ENCODE results near the gene RAD50. TPM values are rescaled to one million over a fixed set of nuclear protein-coding genes. Genes with fewer than 3 reads are reported as not detected.
"Not testable (repeated sequence)": the region's sequence is repeated elsewhere in the genome, so short reads cannot be mapped to it uniquely, and the experiment has no call there.

The RAD50 gene
- total RNA-seq, 1 donor from 2014 or later = 12.6 TPM

GRCh38 chr5:132677682-132678400 is 121.1 kb downstream of the RAD50 start:
- DNase-seq = no peak

- DNase-seq = no peak
Observed at GRCh38 chr5:132678735-132679134, 122.0 kb downstream of the RAD50 start.

GRCh38 chr5:132679166-132679565 is 122.4 kb downstream of the RAD50 start:
- DNase-seq = no peak

- DNase-seq = peak; percentile 19
Observed at GRCh38 chr5:132679717-132680380, 123.1 kb downstream of the RAD50 start.

GRCh38 chr5:132680780-132681475 is 124.2 kb downstream of the RAD50 start:
- DNase-seq = no peak

- DNase-seq = no peak
Observed at GRCh38 chr5:132681476-132681831, 124.7 kb downstream of the RAD50 start.

GRCh38 chr5:132681983-132682382 is 125.2 kb downstream of the RAD50 start:
- no peak for DNase-seq

- DNase-seq = no peak
Observed at GRCh38 chr5:132684491-132684890, 127.7 kb downstream of the RAD50 start.

- no peak for DNase-seq
Observed at GRCh38 chr5:132684922-132685720, 128.3 kb downstream of the RAD50 start.

- DNase-seq = no peak
Observed at GRCh38 chr5:132686193-132686592, 129.4 kb downstream of the RAD50 start.

GRCh38 chr5:132687995-132688394 is 131.2 kb downstream of the RAD50 start:
- DNase-seq = no peak

GRCh38 chr5:132688536-132689339 is 132.0 kb downstream of the RAD50 start:
- no peak for DNase-seq

- no peak for DNase-seq
Observed at GRCh38 chr5:132689513-132689912, 132.7 kb downstream of the RAD50 start.

GRCh38 chr5:132690156-132690555 is 133.4 kb downstream of the RAD50 start:
- DNase-seq = no peak

- DNase-seq = not testable (repeated sequence)
Observed at GRCh38 chr5:132691755-132692631, 135.2 kb downstream of the RAD50 start.

- no peak for DNase-seq
Observed at GRCh38 chr5:132692632-132692967, 135.8 kb downstream of the RAD50 start.

Other genes starting within 250 kb of the RAD50 start
- gene SLC22A5, start 187.3 kb upstream of the RAD50 start, total RNA-seq = 3.8 and 4.8 TPM in 2 replicates
- gene IRF1, start 66.2 kb upstream of the RAD50 start, total RNA-seq = 26.4 TPM in 2 replicates
- gene IL5, start 13.5 kb upstream of the RAD50 start, total RNA-seq = not detected in 2 replicates
- gene IL13, start 101.2 kb downstream of the RAD50 start, total RNA-seq = not detected in 2 replicates
- not detected in 2 replicates for gene IL4, start 117.0 kb downstream of the RAD50 start, total RNA-seq
- 7.0 and 9.4 TPM in 2 replicates for gene KIF3A, start 180.6 kb downstream of the RAD50 start, total RNA-seq
- gene CCNI2, start 190.4 kb downstream of the RAD50 start, total RNA-seq = 0.34 and 0.51 TPM in 2 replicates
- 61.3 and 67.4 TPM in 2 replicates for gene SEPTIN8, start 220.3 kb downstream of the RAD50 start, total RNA-seq

All from dermis blood vessel endothelial cell (primary cell).